Measurements from ENCODE around the gene SEMA6A. TPM values are rescaled to one million over a fixed set of nuclear protein-coding genes. Genes with fewer than 3 reads are reported as not detected.
A peak's percentile ranks its signal among the peaks of the same experiment; 100 is the strongest.

Gene SEMA6A
- total RNA-seq, 4 donors from 2014 or later = 37.1 to 121 (median 111) TPM

DNA sequence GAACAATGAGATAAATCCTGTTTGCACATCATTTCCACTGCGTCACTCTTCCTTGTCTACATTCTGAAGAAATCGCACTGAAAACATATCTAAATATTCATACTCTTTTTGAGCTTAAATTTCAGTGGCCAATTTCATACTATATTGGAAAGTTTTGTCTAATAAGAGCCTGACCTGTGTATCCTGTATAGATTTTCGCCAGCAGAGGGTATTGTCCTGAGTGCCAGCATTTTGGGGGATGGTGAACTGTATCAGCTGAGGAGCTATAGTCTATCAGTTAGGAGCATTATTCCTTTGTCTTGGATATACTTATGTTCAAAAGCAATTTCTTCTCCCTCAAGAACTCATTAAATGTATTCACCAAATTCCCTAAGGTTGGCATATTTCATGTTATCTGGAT is 102.3 kb downstream of the SEMA6A start:
- Histone ChIP-seq H3K4me1 (no peaks in the 10 kb centered on the region), H3K27ac (no peak overlapping the region), H3K9me3 (no peaks in the 10 kb centered on the region), H3K27me3 (no peaks in the 10 kb centered on the region), H3K36me3 (peaks cover 0 to 62% (median 0%) of the 10 kb centered on the region in 3 donors), H3K4me3 (no peak overlapping the region)
- DNase-seq = no peak
- TF ChIP-seq CTCF (IDR thresholded peaks at IDR 0.05) (peak in 1 of 6 experiments; percentile 7), POLR2A (IDR thresholded peaks at IDR 0.05) (no peak)

DNA sequence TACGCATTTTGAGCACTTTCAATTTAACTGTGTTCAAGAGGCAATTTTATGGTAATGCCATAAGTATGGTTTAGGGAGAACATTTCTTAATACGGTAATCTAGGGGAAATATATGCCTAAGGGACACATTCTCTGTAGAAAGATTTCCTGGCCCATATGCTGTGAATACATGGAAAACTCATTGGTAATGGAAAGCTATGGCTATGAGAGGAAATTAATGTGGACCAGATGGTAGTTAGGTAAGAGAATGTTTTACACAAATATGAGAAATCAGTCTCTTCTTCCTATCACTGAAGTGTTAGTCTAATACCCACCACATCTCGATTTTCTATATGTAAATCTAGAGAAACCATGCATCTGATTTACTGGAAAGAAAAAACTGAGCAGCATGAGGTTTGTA is 105.0 kb downstream of the SEMA6A start:
- TF ChIP-seq POLR2A (IDR thresholded peaks at IDR 0.05) = no peak
- TF ChIP-seq CTCF (IDR thresholded peaks at IDR 0.05) = no peak
- peaks cover 0 to 60% (median 0%) of the 10 kb centered on the region in 3 donors for H3K36me3 ChIP-seq

GRCh38 chr5:116468583-116468982 is 106.0 kb downstream of the SEMA6A start:
- Histone ChIP-seq H3K9me3 (no peaks in the 10 kb centered on the region), H3K27ac (no peak overlapping the region), H3K4me1 (no peaks in the 10 kb centered on the region), H3K4me3 (no peak overlapping the region), H3K36me3 (peaks cover 0 to 70% (median 0%) of the 10 kb centered on the region in 3 donors), H3K27me3 (no peaks in the 10 kb centered on the region)
- TF ChIP-seq POLR2A (IDR thresholded peaks at IDR 0.05) = no peak
- TF ChIP-seq CTCF (IDR thresholded peaks at IDR 0.05) = no peak
- DNase-seq = no peak

More for the DNA sequence above, 105.0 kb downstream of the SEMA6A start:
- DNase-seq = no peak
- Histone ChIP-seq H3K27me3 (no peaks in the 10 kb centered on the region), H3K4me1 (no peaks in the 10 kb centered on the region), H3K4me3 (no peak overlapping the region), H3K9me3 (no peaks in the 10 kb centered on the region), H3K27ac (no peak overlapping the region)

GRCh38 chr5:116467465-116467843 is 107.2 kb downstream of the SEMA6A start:
- no peaks in the 10 kb centered on the region for H3K4me1 ChIP-seq
- no peaks in the 10 kb centered on the region for H3K27me3 ChIP-seq
- no peak overlapping the region for H3K27ac ChIP-seq
- DNase-seq = no peak
- TF ChIP-seq CTCF (IDR thresholded peaks at IDR 0.05) (no peak), POLR2A (IDR thresholded peaks at IDR 0.05) (no peak)
- no peaks in the 10 kb centered on the region for H3K9me3 ChIP-seq
- no peak overlapping the region for H3K4me3 ChIP-seq
- peaks cover 0 to 63% (median 0%) of the 10 kb centered on the region in 3 donors for H3K36me3 ChIP-seq

- Histone ChIP-seq H3K27me3 (no peaks in the 10 kb centered on the region), H3K36me3 (peaks cover 0 to 57% (median 0%) of the 10 kb centered on the region in 3 donors), H3K27ac (no peak overlapping the region), H3K4me3 (no peak overlapping the region), H3K9me3 (no peaks in the 10 kb centered on the region), H3K4me1 (no peaks in the 10 kb centered on the region)
- TF ChIP-seq POLR2A (IDR thresholded peaks at IDR 0.05) (no peak), CTCF (IDR thresholded peaks at IDR 0.05) (no peak)
- DNase-seq = no peak
Measured at GRCh38 chr5:116466727-116467464, 107.7 kb downstream of the SEMA6A start.

All from Peyer's patch (tissue), 4 donors.